Measurements from ENCODE around the gene PRKD3. TPM values are rescaled to one million over a fixed set of nuclear protein-coding genes. Genes with fewer than 3 reads are reported as not detected.
A peak's percentile ranks its signal among the peaks of the same experiment; 100 is the strongest.

Gene PRKD3
- total RNA-seq, 1 experiment from 2014 or later = 27.2 TPM

DNA sequence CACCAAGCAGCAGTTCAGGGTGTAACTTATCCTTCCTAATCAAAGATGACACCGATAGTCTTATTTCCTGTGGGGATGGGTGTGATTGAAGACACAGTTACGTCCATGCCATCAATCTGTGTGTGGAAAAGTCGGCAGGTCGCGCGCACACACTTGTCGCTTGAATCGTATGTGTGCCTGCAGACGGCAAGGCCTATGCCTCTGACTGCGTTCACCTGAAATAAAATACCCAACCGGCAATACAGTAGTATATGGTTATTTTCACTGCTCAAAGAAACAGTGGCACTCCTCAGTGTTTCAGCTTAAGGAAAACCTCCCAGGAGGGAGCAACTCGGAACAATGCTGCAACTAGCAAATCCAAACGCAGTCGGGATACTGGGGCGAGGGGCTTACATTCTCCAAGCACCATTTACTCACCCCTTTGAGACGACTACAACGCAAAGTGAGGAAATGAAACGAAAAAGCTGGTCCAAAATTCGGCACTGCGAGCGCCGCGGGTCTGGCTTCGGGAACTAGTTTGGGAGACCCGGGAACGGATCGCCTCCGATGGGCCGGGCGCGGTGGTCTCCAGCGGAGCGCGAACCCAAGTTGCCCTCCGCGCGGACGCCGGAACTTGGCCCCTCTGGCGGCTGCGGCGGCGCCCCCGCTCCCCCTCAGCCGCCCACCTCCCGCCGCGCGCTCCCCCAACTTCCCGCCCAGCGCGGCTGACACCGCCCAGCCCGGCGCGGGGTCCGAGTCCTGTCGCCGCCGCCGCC, 675 bp downstream of the PRKD3 start:
- Histone ChIP-seq H3K4me3 (ENCODE audit: low read length) (peak overlapping the region; percentile 93), H3K27me3 (ENCODE audit: low read length) (no peaks in the 10 kb centered on the region), H4K20me1 (ENCODE audit: low read length) (peaks cover 7% of the 10 kb centered on the region; the same call in 1 of the 2 replicates), H3K27ac (ENCODE audit: low read length) (0 out of 2 replicates have a peak overlapping the region, but pooled peaks have one; percentile 31), H3K36me3 (ENCODE audit: low read depth, low read length) (no peaks in the 10 kb centered on the region; the same call in 1 of the 2 replicates), H3K9me3 (ENCODE audit: low read length) (no peaks in the 10 kb centered on the region), H3K9ac (ENCODE audit: low read length) (peak overlapping the region; percentile 82), H3F3A (ENCODE audit: low read length, unreplicated experiment) (no peaks in the 10 kb centered on the region), H2AFZ (ENCODE audit: low read length) (peak overlapping the region; percentile 86), H3K9me2 (replicated peaks; ENCODE audit: low read length) (no peaks in the 10 kb centered on the region), H3K4me1 (ENCODE audit: insufficient read depth, low read length) (peaks cover 26% of the 10 kb centered on the region), H3K4me2 (ENCODE audit: low read length) (peak overlapping the region; percentile 86), H3K79me2 (ENCODE audit: low read length) (peaks cover 51% of the 10 kb centered on the region)
- TF ChIP-seq, protein P1, sequence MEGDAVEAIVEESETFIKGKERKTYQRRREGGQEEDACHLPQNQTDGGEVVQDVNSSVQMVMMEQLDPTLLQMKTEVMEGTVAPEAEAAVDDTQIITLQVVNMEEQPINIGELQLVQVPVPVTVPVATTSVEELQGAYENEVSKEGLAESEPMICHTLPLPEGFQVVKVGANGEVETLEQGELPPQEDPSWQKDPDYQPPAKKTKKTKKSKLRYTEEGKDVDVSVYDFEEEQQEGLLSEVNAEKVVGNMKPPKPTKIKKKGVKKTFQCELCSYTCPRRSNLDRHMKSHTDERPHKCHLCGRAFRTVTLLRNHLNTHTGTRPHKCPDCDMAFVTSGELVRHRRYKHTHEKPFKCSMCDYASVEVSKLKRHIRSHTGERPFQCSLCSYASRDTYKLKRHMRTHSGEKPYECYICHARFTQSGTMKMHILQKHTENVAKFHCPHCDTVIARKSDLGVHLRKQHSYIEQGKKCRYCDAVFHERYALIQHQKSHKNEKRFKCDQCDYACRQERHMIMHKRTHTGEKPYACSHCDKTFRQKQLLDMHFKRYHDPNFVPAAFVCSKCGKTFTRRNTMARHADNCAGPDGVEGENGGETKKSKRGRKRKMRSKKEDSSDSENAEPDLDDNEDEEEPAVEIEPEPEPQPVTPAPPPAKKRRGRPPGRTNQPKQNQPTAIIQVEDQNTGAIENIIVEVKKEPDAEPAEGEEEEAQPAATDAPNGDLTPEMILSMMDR (conservative IDR thresholded peaks at IDR 0.05; ENCODE audit: low read depth, low read length) = no peak
- no peak for TF ChIP-seq EZH2phosphoT487 (IDR thresholded peaks at IDR 0.05; ENCODE audit: borderline replicate concordance, low read length)
- no peak for TF ChIP-seq EZH2 (IDR thresholded peaks at IDR 0.05; ENCODE audit: low read length, unreplicated experiment)
- CTCF ChIA-PET = interaction anchor here (0.6 to 0.8 kb wide), 2 partner anchors 56 to 508 kb away, joined by 3 to 4 read pairs; no protein-coding TSS in a partner anchor
- DNase-seq = peak; percentile 55
- ATAC-seq = peak; percentile 48
- intact Hi-C loops (cut with micrococcal nuclease) = loop anchor here (2.0 kb wide), 1 partner anchor 53 kb away; no protein-coding TSS in a partner anchor
- POLR2A ChIA-PET (ENCODE audit: unreplicated experiment) = no interaction called here
- BruUV-seq (replicated peaks) = TSS peak; percentile 48

DNA sequence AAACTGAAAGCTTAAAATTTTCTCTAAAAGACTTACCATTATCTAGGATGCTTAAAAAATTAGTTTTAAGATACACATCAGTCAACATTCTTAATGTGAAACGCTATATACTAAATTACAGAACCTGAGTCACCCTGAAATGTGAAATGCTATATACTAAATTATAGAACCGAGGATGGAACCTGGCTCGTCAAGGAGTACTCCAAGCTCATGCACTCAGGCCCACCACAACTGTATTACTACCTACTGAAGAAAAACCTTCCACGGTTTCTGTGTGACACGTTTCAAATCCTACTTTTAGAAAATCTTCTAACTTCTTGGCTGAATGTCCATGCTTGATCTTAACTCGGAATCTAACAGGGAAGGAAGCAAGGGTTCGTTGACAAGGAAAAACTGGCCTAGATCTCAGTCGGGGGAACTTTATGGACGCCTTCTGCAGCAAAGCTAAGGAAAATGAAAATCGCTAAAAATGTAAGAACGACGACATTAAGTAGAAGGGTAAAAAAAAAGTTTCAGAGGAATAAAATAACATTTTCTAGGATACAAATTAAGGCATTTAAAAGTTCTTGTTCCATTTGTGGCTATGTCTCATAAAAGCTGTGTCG, 1.4 kb downstream of the PRKD3 start:
- ATAC-seq = no peak
- no peaks in the 10 kb centered on the region for H3K9me3 ChIP-seq (ENCODE audit: low read length)
- no peaks in the 10 kb centered on the region for H3K9me2 ChIP-seq (replicated peaks; ENCODE audit: low read length)
- intact Hi-C loops (cut with micrococcal nuclease) = no loop called here
- H3K9ac ChIP-seq (ENCODE audit: low read length) = peak overlapping the region; percentile 82
- POLR2A ChIA-PET (ENCODE audit: unreplicated experiment) = no interaction called here
- H2AFZ ChIP-seq (ENCODE audit: low read length) = peak overlapping the region; percentile 86
- H3K4me3 ChIP-seq (ENCODE audit: low read length) = peak overlapping the region; percentile 93
- H3K27ac ChIP-seq (ENCODE audit: low read length) = no peak overlapping the region
- no peaks in the 10 kb centered on the region; the same call in 1 of the 2 replicates for H3K36me3 ChIP-seq (ENCODE audit: low read depth, low read length)
- TF ChIP-seq, protein P1 (conservative IDR thresholded peaks at IDR 0.05; ENCODE audit: low read depth, low read length) = no peak
- TF ChIP-seq EZH2phosphoT487 (IDR thresholded peaks at IDR 0.05; ENCODE audit: borderline replicate concordance, low read length) (no peak), EZH2 (IDR thresholded peaks at IDR 0.05; ENCODE audit: low read length, unreplicated experiment) (no peak)
- CTCF ChIA-PET = interaction anchor here (0.6 to 0.8 kb wide), 3 partner anchors 57 to 554 kb away, joined by 3 to 4 read pairs (median 4); no protein-coding TSS in a partner anchor
- peaks cover 7% of the 10 kb centered on the region; the same call in 1 of the 2 replicates for H4K20me1 ChIP-seq (ENCODE audit: low read length)
- no peak for DNase-seq
- peaks cover 26% of the 10 kb centered on the region for H3K4me1 ChIP-seq (ENCODE audit: insufficient read depth, low read length)
- no peaks in the 10 kb centered on the region for H3F3A ChIP-seq (ENCODE audit: low read length, unreplicated experiment)
- no peaks in the 10 kb centered on the region for H3K27me3 ChIP-seq (ENCODE audit: low read length)
- no TSS peak for BruUV-seq (replicated peaks)
- H3K79me2 ChIP-seq (ENCODE audit: low read length) = peaks cover 58% of the 10 kb centered on the region
- peak overlapping the region; percentile 86 for H3K4me2 ChIP-seq (ENCODE audit: low read length)
